Hippocampal formation (tissue), 2 donors: ENCODE measurements around the gene PPP1R37.

Source experiments
- DNase-seq, 2 donors: peaks; one replicate each; lab custom pipeline; 2025; lab: John Stamatoyannopoulos, UW

Gene PPP1R37

GRCh38 chr19:45152504-45153338 is 59.7 kb downstream of the PPP1R37 start:
- no peak for DNase-seq

GRCh38 chr19:45153339-45154063 is 60.5 kb downstream of the PPP1R37 start:
- DNase-seq, result peak in 1 of 2 donors; percentile 44

- DNase-seq, result no peak
Observed at GRCh38 chr19:45154064-45154827, 61.3 kb downstream of the PPP1R37 start.

- no peak for DNase-seq
Observed at GRCh38 chr19:45156011-45156630, 63.1 kb downstream of the PPP1R37 start.

GRCh38 chr19:45156751-45157150 is 63.8 kb downstream of the PPP1R37 start:
- no peak for DNase-seq

GRCh38 chr19:45158503-45159209 is 65.7 kb downstream of the PPP1R37 start:
- DNase-seq, result no peak

- DNase-seq, result no peak
Observed at GRCh38 chr19:45159210-45159970, 66.4 kb downstream of the PPP1R37 start.

- DNase-seq, result no peak
Observed at GRCh38 chr19:45159971-45160324, 67.0 kb downstream of the PPP1R37 start.

GRCh38 chr19:45160870-45161737 is 68.1 kb downstream of the PPP1R37 start, which contains the start of gene NKPD1:
NKPD1 (minus strand) TSS chr19:45160982; CDS start chr19:45160150, 832 bp downstream.
- no peak for DNase-seq

- no peak for DNase-seq
Observed at GRCh38 chr19:45161738-45162607, 69.0 kb downstream of the PPP1R37 start.

GRCh38 chr19:45162608-45163143 is 69.7 kb downstream of the PPP1R37 start:
- DNase-seq, result peak in 1 of 2 donors; percentile 51

- DNase-seq, result no peak
Observed at GRCh38 chr19:45163156-45163555, 70.2 kb downstream of the PPP1R37 start.

- no peak for DNase-seq
Observed at GRCh38 chr19:45163751-45164460, 70.9 kb downstream of the PPP1R37 start.

- no peak for DNase-seq
Observed at GRCh38 chr19:45164577-45165335, 71.8 kb downstream of the PPP1R37 start.

GRCh38 chr19:45166723-45167252 is 73.8 kb downstream of the PPP1R37 start:
- DNase-seq, result no peak

- no peak for DNase-seq
Observed at GRCh38 chr19:45168767-45169351, 75.9 kb downstream of the PPP1R37 start.
